GM12878 (cell line): Measurements from ENCODE around the gene MXD1. TPM values are rescaled to one million over a fixed set of nuclear protein-coding genes. Genes with fewer than 3 reads are reported as not detected.

Source experiments
- ATAC-seq: fragments of 200-7000 bp; cut with Tn5 transposase; 3 replicates; pipeline ENCODE4 v1.9.1; 2020; ENCODE audit warnings: mild to moderate bottlenecking, moderate library complexity
- BruUV-seq: library from RNA; stranded (reverse); fragments of 400-500 nt; replicated peaks from 2 replicates; lab custom pipeline; 2021; lab: Mats Ljungman, UMichigan
- CTCF ChIA-PET: fragments of 300-600 bp; sonication (Branson Sonifier 250); formaldehyde crosslinking; extraction: SDS; loops from one replicate; lab custom pipeline; 2021; ENCODE audit warnings: inconsistent platforms; lab: Yijun Ruan, JAX
- POLR2A ChIA-PET: fragments of 350-600 bp; formaldehyde crosslinking; extraction: SDS; loops from one replicate; lab custom pipeline; 2021; ENCODE audit warnings: inconsistent platforms; lab: Charles Lee
- RAD21 ChIA-PET: fragments of 300-600 bp; sonication (Branson Sonifier 250); formaldehyde crosslinking; loops from one replicate; lab custom pipeline; 2023; ENCODE audit warnings: antibody characterized with exemption; ENCODE audit not compliant: unreplicated experiment; lab: Charles Lee
- SMC1A ChIA-PET: fragments of 300-600 bp; sonication (Branson Sonifier 250); formaldehyde crosslinking; loops from one replicate; lab custom pipeline; 2023; ENCODE audit not compliant: unreplicated experiment, uncharacterized antibody; lab: Charles Lee
- DNase-seq: peaks from one replicate; pipeline ENCODE4 v3.0.0-alpha.2; 2011; ENCODE audit warnings: low read depth, low spot score
- FAIRE-seq: peaks from 3 replicates; lab custom pipeline; 2011; peaks lifted over from hg19 to GRCh38; lab: Jason Lieb, UNC
- H2AFZ ChIP-seq: 2 replicates; pipeline ENCODE4 v1.6.0; 2011; ENCODE audit warnings: low read depth, low read length, control low read depth; ENCODE audit not compliant: control insufficient read depth
- H3K27ac ChIP-seq: 2 replicates; pipeline ENCODE4 v1.5.1; 2011; ENCODE audit warnings: control low read depth; ENCODE audit not compliant: control insufficient read depth, insufficient read depth
- H3K27me3 ChIP-seq, 2 experiments: replicated peaks in 1 of 2; 2 replicates each; pipeline versions ENCODE4 v1.6.0 to v1.6.1; 2011; ENCODE audit warnings: low read length in 1 of 2; ENCODE audit not compliant: control insufficient read depth in 2 of 2, insufficient read depth in 2 of 2
- H3K36me3 ChIP-seq, 2 experiments: 2 replicates each; pipeline ENCODE4 v1.5.1; 2011; ENCODE audit warnings: low read length in 1 of 2; ENCODE audit not compliant: control insufficient read depth in 2 of 2, insufficient read depth in 2 of 2
- H3K4me1 ChIP-seq: 2 replicates; pipeline ENCODE4 v1.6.1; 2011; ENCODE audit warnings: mild to moderate bottlenecking, low read length, moderate library complexity, mixed read lengths; ENCODE audit not compliant: control insufficient read depth, insufficient read depth
- H3K4me2 ChIP-seq: 2 replicates; pipeline ENCODE4 v1.6.0; 2011; ENCODE audit warnings: control low read depth; ENCODE audit not compliant: control insufficient read depth, insufficient read depth
- H3K4me3 ChIP-seq: fragments of 200-600 bp; sonication (generic); 2 replicates; pipeline ENCODE4 v1.5.1; 2016
- H3K79me2 ChIP-seq: 2 replicates; pipeline ENCODE4 v1.6.0; 2011; ENCODE audit warnings: low read length; ENCODE audit not compliant: control insufficient read depth, insufficient read depth
- H3K9ac ChIP-seq: 2 replicates; pipeline ENCODE4 v1.8.0; 2011; ENCODE audit warnings: low read length, control low read depth, mixed read lengths; ENCODE audit not compliant: control insufficient read depth, insufficient read depth
- H3K9me3 ChIP-seq: replicated peaks from 3 replicates; pipeline ENCODE4 v1.5.1; 2011; ENCODE audit warnings: mild to moderate bottlenecking, low read length; ENCODE audit not compliant: control insufficient read depth, insufficient read depth
- H4K20me1 ChIP-seq: 2 replicates; pipeline ENCODE4 v1.6.0; 2011; ENCODE audit not compliant: control insufficient read depth, insufficient read depth
- BCL11A ChIP-seq: IDR thresholded peaks from 2 replicates; pipeline ENCODE4 v1.6.1; 2011; ENCODE audit warnings: low read depth, low read length
- IKZF2 ChIP-seq, 2 experiments: fragments of 450-650 bp; IDR thresholded peaks; 2 replicates each; pipeline ENCODE4 v1.6.1; 2017; ENCODE audit warnings: mild to moderate bottlenecking in 2 of 2, moderate library complexity in 2 of 2
- KAT2A ChIP-seq: conservative IDR thresholded peaks from 2 replicates; pipeline ENCODE4 v1.6.1; 2011; ENCODE audit warnings: low read depth, low read length; ENCODE audit not compliant: control insufficient read depth
- MYC ChIP-seq: IDR thresholded peaks from 2 replicates; pipeline ENCODE4 v1.6.1; 2011; ENCODE audit warnings: mild to moderate bottlenecking, low read length, moderate library complexity, inconsistent platforms; ENCODE audit not compliant: insufficient read depth, insufficient replicate concordance, insufficient read length, severe bottlenecking
- NR2C1 ChIP-seq: fragments of 450-650 bp; IDR thresholded peaks from 2 replicates; pipeline ENCODE4 v1.6.1; 2017; ENCODE audit warnings: antibody characterized with exemption, mild to moderate bottlenecking, moderate library complexity
- PAX8 ChIP-seq: fragments of 450-650 bp; IDR thresholded peaks from 2 replicates; pipeline ENCODE4 v1.6.1; 2017; ENCODE audit warnings: mild to moderate bottlenecking, moderate library complexity
- PBX3 ChIP-seq: IDR thresholded peaks from 2 replicates; pipeline ENCODE4 v1.6.1; 2011; ENCODE audit warnings: mild to moderate bottlenecking, low read depth, low read length, moderate library complexity; ENCODE audit not compliant: insufficient replicate concordance
- RFX5 ChIP-seq: IDR thresholded peaks from 2 replicates; pipeline ENCODE4 v1.6.1; 2011; ENCODE audit warnings: low read depth, low read length, improper control_type of control experiment
- SIX5 ChIP-seq: IDR thresholded peaks from 2 replicates; pipeline ENCODE4 v1.6.1; 2011; ENCODE audit warnings: mild to moderate bottlenecking, low read depth, low read length, moderate library complexity; ENCODE audit not compliant: severe bottlenecking
- USF2 ChIP-seq: IDR thresholded peaks from 2 replicates; pipeline ENCODE4 v1.6.1; 2011; ENCODE audit warnings: low read depth, low read length, improper control_type of control experiment, borderline replicate concordance
- ZBTB4 ChIP-seq: fragments of 450-650 bp; formaldehyde crosslinking; IDR thresholded peaks from 2 replicates; pipeline ENCODE4 v1.4.0; 2022; ENCODE audit warnings: mild to moderate bottlenecking, moderate library complexity
- ZNF217 ChIP-seq: fragments of 450-650 bp; IDR thresholded peaks from 2 replicates; pipeline ENCODE4 v1.6.1; 2017; ENCODE audit warnings: antibody characterized with exemption, mild to moderate bottlenecking
- ZNF384 ChIP-seq: IDR thresholded peaks from 2 replicates; pipeline ENCODE4 v1.6.1; 2012; ENCODE audit warnings: low read depth, mild to moderate bottlenecking, low read length, improper control_type of control experiment, borderline replicate concordance
- WGBS: methylation state at CpG from one replicate; pipeline ENCODE4 v1.1.6; 2016; ENCODE audit warnings: low lambda C conversion rate; ENCODE audit not compliant: insufficient replicate concordance, insufficient coverage; ENCODE audit errors: missing lambda C conversion rate; 5-methylcytosine and 5-hydroxymethylcytosine counted together
- in situ Hi-C: fragments of 300-500 bp; cut with MboI; formaldehyde crosslinking; loops from 9 replicates; pipeline ENCODE4 v1.14.3; 2018; ENCODE audit warnings: mixed read lengths
- intact Hi-C: fragments of 100-400 bp; cut with micrococcal nuclease; formaldehyde crosslinking; loops from one replicate; pipeline ENCODE4 v1.14.2; 2022; ENCODE audit not compliant: unreplicated experiment
- polyA plus RNA-seq, 11 experiments: library from polyadenylated mRNA; depleted of rRNA in 4 of 11; unstranded in 6 of 11; stranded (reverse) in 5 of 11; fragments of >200 nt; fragmentation: Nextera tagmentation in 4 of 11; fragmentation: Illumina TruSeq in 1 of 11; extraction: Ambion mirVana in 4 of 11; extraction: Trizol in 1 of 11; gene quantifications; 1 replicate in 1 of 11; 2 replicates in 10 of 11; pipeline versions ENCODE4 v1.2.1 to v1.2.3, GENCODE V29; 2011 to 2016; ENCODE audit warnings: inconsistent platforms in 2 of 11, missing spikeins in 2 of 11, low read depth in 1 of 11
- total RNA-seq, 4 experiments: library from RNA; depleted of rRNA in 3 of 4; stranded (reverse); fragments of >200 nt in 3 of 4; fragmentation: Illumina TruSeq in 1 of 4; extraction: Trizol in 1 of 4; gene quantifications; 2 replicates each; pipeline versions ENCODE4 v1.2.1 to v1.2.3, GENCODE V29; 2013 to 2021
- TF ChIP-seq, protein P1 (sequence below): fragments of 450-650 bp; IDR thresholded peaks from 2 replicates; pipeline ENCODE4 v1.6.1; 2018; ENCODE audit warnings: mild to moderate bottlenecking, low read depth, moderate library complexity; ENCODE audit not compliant: partially characterized antibody
- TF ChIP-seq, protein P2 (sequence below): IDR thresholded peaks from 2 replicates; pipeline ENCODE4 v1.6.1; 2012; ENCODE audit warnings: low read length, inconsistent platforms

The MXD1 gene
- total and polyA plus RNA-seq, 10 of the 15 experiments (the other 5 are each of a cell fraction or from before 2014, with no cell fraction given), result 2.2 to 10.2 (median 3.3) TPM

DNA sequence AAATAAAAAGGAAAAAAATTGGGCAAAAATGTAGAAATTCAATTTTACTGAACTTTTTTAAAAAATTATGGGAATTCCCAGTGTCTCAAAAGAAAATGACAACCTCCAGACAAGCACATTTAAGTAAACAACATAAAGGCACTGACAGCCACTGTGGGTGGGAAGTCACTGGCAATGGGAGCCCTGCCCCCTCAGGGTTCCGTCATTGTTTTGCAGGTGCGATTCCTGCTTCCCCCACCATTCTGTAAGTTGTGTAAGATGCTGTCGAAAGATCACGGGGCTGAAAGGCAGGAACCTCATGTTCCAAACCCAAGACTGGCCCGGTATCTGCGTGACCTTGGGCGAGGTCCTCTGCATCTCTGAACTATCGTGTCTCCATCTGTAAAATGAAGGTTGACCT is 62.3 kb downstream of the MXD1 start:
- WGBS, result 83% methylated on average over 8 of the region's 8 CpGs
- SMC1A ChIA-PET, result no interaction called here
- DNase-seq, result no peak
- TF ChIP-seq PAX8, result no peak
- no peak for TF ChIP-seq NR2C1
- TF ChIP-seq SIX5, result no peak
- TF ChIP-seq, protein P1, sequence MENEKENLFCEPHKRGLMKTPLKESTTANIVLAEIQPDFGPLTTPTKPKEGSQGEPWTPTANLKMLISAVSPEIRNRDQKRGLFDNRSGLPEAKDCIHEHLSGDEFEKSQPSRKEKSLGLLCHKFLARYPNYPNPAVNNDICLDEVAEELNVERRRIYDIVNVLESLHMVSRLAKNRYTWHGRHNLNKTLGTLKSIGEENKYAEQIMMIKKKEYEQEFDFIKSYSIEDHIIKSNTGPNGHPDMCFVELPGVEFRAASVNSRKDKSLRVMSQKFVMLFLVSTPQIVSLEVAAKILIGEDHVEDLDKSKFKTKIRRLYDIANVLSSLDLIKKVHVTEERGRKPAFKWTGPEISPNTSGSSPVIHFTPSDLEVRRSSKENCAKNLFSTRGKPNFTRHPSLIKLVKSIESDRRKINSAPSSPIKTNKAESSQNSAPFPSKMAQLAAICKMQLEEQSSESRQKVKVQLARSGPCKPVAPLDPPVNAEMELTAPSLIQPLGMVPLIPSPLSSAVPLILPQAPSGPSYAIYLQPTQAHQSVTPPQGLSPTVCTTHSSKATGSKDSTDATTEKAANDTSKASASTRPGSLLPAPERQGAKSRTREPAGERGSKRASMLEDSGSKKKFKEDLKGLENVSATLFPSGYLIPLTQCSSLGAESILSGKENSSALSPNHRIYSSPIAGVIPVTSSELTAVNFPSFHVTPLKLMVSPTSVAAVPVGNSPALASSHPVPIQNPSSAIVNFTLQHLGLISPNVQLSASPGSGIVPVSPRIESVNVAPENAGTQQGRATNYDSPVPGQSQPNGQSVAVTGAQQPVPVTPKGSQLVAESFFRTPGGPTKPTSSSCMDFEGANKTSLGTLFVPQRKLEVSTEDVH, result no peak
- no peak for TF ChIP-seq ZNF217
- TF ChIP-seq, protein P2, sequence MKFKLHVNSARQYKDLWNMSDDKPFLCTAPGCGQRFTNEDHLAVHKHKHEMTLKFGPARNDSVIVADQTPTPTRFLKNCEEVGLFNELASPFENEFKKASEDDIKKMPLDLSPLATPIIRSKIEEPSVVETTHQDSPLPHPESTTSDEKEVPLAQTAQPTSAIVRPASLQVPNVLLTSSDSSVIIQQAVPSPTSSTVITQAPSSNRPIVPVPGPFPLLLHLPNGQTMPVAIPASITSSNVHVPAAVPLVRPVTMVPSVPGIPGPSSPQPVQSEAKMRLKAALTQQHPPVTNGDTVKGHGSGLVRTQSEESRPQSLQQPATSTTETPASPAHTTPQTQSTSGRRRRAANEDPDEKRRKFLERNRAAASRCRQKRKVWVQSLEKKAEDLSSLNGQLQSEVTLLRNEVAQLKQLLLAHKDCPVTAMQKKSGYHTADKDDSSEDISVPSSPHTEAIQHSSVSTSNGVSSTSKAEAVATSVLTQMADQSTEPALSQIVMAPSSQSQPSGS, result no peak
- no peak for TF ChIP-seq KAT2A
- TF ChIP-seq ZNF384, result no peak
- no peak for TF ChIP-seq IKZF2 (IDR thresholded peaks at IDR 0.05)
- no peak for TF ChIP-seq ZBTB4 (CRISPR knock-in tag)
- TF ChIP-seq BCL11A, result no peak
- TF ChIP-seq USF2, result no peak
- TF ChIP-seq PBX3, result no peak
- no peak for TF ChIP-seq MYC
- TF ChIP-seq RFX5, result no peak

More for the DNA sequence above, 62.3 kb downstream of the MXD1 start:
- no peaks in the 10 kb centered on the region for H3K79me2 ChIP-seq
- H4K20me1 ChIP-seq, result no peaks in the 10 kb centered on the region
- no peak overlapping the region for H2AFZ ChIP-seq
- no peak overlapping the region for H3K4me3 ChIP-seq
- no peaks in the 10 kb centered on the region for H3K4me1 ChIP-seq
- FAIRE-seq (no peak), ATAC-seq (no peak)
- intact Hi-C loops, result no loop called here
- H3K9ac ChIP-seq, result no peak overlapping the region
- no peaks in the 10 kb centered on the region for H3K9me3 ChIP-seq
- H3K4me2 ChIP-seq, result no peak overlapping the region
- no TSS peak for BruUV-seq
- ChIA-PET CTCF (interaction anchor here (0.7 kb wide), 1 partner anchor 56 kb away, joined by 3 read pairs; no protein-coding TSS in a partner anchor), POLR2A (no interaction called here), RAD21 (no interaction called here)
- H3K27ac ChIP-seq, result no peak overlapping the region
- in situ Hi-C loops, result no loop called here
- H3K27me3 ChIP-seq, result no peaks in the 10 kb centered on the region
- H3K36me3 ChIP-seq, result no peaks in the 10 kb centered on the region
